Activated gamma-delta T cell treated with Interleukin-2 at 50 U/mL for 16 hours (primary cell): ENCODE data around the gene DNAJA4.

Source experiments
- DNase-seq: peaks from one replicate; pipeline ENCODE4 v3.0.0-alpha.2; 2020

Gene DNAJA4

DNA sequence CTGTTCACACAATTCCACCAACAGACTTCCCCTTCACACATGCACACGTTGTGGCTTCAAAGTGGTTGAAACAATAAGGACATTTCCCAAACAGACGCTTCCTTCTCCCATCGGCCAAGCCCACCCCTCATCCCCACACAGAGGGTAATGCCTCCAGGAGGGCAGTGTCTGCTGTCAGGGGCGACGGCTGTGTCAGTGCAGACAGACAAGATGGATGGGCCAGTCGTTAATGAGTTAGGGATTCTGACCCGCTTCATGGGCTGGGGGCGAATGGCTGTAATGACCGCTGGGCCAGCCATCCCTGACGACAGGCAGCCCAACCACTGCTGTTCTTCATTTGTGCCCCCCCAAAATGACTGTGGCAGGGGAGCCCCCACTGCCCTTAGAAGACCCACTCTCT lies 55.2 kb downstream of the DNAJA4 start:
- no peak for DNase-seq

- DNase-seq = no peak
Observed at GRCh38 chr15:78320183-78320582, 55.8 kb downstream of the DNAJA4 start.

DNA sequence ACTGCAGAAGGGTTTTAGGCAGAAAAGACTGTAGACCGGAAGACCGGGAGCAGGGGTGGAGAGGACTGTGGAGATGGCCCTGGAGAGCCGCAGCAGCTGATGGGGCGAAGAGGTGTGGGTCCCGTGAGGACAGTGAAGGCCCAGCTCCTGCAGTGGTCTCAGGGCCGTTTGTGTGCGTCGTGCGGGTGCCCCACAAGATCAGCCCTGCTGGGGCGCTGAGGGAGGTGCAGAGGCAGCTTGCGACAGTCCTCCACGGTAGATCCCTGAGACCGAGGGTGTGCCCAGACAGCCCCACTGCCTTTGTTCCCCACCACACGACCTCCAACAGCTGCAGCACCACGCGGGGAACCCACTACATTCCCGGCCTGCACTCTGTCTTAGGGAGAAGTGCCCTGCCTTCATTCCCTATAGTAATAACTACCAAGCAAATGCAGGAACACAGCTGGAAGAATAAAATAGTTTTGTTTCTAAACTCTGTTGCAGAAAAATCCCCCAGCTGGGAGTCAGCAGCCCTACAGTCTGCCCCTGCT lies 56.7 kb downstream of the DNAJA4 start:
- no peak for DNase-seq

DNA sequence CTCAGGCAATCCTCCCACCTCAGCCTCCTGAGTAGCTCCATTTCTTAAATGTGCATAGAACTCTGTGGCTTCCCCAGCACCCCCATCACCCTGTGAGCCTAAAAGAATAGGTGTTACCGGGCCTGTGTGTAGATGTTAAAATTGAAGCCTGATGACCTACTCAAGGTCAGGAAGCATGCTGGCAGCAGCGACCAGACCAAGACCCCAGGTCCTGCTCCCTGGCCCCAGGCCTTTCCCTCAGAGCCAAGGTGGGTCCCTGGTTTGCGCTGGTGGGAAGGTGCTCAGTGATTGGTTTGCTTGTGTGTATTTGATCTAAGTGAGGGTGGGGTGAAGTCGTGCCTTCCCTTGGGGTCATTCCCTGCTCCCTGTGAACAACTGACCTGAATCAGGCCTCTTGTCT lies 57.4 kb downstream of the DNAJA4 start:
- DNase-seq = no peak

DNA sequence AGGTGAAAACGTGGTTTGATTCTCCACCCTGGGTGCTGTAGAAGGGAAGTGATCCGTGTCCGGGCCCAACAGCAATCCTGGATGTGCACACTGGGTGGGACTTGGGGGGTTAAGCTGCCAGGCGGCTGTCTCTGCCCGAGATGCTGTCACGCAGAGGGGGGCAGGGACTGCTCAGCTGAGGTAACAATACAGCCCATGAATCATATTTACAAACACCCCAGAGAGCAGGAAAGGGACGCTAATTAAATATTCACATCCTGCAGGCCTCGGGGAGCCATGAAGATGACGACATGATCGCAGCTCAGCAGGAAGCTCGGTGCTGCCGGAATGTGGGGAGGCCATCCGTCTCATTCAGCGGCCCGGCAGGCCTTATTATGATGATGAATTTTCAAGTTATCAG lies 57.9 kb downstream of the DNAJA4 start:
- DNase-seq = no peak

GRCh38 chr15:78322724-78323521 lies 58.6 kb downstream of the DNAJA4 start:
- DNase-seq = no peak

DNA sequence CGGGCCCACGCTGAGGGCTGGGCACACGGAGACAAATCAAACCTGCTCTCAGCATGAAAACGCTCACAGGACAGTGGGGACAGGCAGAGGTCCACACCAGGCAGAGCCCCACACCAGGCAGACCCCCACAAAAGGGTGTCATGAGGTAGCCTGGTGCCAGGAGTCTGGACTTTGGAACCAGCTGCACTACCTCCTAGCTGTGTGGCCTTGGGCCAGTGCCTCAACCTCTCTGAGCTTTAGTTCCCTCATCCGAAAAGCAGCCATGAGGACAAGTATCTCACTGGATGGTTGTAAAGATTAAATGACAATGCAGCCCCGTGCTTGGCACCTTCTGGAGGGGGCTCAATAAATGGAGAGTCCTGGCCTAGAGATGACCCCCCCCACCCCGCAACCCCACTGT lies 59.3 kb downstream of the DNAJA4 start:
- DNase-seq = no peak

DNA sequence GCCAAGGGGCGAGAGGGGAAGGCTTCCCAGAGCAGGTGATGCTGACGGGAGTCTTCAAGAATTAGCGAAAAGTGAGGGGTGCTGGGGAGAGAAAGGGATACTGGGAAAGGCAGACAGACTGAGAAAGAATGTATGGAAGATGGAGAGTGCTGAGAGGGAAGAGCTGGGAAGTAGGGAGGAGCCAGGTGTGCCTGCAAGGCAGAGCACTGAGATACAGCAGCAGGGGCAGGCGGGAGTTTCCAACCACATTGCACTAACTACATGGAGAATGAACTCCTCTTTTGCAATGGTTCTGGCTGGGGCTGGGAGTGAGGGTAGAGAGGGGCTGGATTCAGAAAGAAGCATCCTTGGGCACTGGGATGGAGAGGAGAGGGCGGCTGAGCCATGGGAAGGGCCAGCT lies 59.8 kb downstream of the DNAJA4 start:
- DNase-seq = no peak

DNA sequence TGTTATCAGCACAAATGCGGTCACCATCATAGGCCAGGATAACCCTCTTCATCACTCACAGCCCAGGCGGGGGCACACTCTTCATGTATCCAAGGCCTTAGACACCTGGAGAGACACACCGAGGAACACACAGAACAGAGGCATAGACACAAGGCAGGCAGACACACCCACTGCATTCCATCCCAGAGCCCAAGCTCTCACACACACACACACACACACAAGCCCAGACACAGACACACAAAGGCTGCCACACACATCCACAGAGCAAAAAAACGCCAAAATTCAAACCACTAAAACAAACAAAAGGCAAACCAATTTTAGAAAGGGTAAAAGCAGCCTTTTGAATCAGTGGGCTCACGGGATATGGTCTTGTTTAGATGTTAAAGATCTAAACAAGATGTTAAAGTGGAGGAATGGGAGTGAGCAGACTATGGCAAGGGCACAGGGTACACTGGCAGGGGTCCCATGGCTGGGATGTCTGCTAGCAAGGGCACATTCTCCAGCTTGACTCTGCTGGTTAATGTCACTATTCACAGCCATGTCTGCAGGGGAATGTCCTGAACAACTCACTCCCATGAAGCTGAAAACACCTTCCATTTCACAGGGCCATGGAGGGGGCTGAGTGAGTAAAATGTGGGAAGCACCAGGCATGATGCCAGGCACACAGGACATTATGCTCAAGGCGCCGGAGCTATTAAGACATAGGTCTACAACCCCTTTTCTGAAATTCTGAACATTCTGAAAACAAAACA lies 60.9 kb downstream of the DNAJA4 start:
- no peak for DNase-seq

DNA sequence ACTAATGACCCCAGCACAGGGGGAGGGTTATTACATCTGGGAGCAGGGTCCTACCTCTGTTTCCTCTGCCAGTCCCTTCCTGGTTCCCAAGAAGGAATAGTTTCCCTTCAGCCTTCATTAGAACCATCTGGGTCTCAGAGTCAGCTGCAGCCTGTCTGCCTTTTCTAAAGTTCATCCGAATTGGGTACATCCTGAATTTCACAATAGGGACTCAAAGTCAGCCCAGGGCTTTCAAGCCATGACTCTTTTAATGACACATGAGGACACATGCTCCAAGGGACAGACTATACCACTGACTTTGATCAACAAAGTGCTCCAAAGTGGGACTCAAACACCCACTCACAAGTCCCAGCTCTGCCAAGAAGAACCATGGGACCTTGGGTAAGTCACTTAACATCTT lies 63.1 kb downstream of the DNAJA4 start:
- no peak for DNase-seq

GRCh38 chr15:78329625-78330024 lies 65.3 kb downstream of the DNAJA4 start:
- DNase-seq = no peak
